Measurements from ENCODE around the gene SLC25A21.

The SLC25A21 gene

DNA sequence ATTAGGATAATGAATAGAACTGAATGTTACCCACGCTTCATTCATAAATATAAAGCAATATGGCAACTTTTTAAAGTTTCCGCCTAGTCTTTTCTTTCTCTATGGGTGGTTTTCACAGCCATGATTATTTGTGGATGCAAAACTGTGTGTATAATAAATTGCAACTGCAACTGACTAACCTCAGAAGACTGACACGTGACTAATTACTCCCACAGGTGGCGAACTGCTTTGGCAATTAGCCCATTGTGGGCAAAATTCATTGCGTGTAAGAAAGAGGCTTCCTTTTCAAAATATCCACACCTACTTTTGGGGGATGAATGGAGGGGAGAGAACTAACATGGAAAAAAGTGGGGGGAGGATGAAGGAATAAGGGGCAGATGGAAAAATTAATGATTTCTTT lies 79.0 kb downstream of the SLC25A21 start:
- H3K36me3 Mint-ChIP-seq (ENCODE audit: low read depth) = no peaks in the 10 kb centered on the region
- TF ChIP-seq, protein P1, sequence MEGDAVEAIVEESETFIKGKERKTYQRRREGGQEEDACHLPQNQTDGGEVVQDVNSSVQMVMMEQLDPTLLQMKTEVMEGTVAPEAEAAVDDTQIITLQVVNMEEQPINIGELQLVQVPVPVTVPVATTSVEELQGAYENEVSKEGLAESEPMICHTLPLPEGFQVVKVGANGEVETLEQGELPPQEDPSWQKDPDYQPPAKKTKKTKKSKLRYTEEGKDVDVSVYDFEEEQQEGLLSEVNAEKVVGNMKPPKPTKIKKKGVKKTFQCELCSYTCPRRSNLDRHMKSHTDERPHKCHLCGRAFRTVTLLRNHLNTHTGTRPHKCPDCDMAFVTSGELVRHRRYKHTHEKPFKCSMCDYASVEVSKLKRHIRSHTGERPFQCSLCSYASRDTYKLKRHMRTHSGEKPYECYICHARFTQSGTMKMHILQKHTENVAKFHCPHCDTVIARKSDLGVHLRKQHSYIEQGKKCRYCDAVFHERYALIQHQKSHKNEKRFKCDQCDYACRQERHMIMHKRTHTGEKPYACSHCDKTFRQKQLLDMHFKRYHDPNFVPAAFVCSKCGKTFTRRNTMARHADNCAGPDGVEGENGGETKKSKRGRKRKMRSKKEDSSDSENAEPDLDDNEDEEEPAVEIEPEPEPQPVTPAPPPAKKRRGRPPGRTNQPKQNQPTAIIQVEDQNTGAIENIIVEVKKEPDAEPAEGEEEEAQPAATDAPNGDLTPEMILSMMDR (IDR thresholded peaks at IDR 0.05; ENCODE audit: unreplicated experiment in 3 of 3) = no peak
- H3K27ac Mint-ChIP-seq = no peak overlapping the region
- H3K27me3 Mint-ChIP-seq (ENCODE audit: low read depth) = no peaks in the 10 kb centered on the region
- H3K4me1 Mint-ChIP-seq = peaks cover 6% of the 10 kb centered on the region
- H3K4me3 Mint-ChIP-seq = no peak overlapping the region
- no peaks in the 10 kb centered on the region for H3K9me3 Mint-ChIP-seq

DNA sequence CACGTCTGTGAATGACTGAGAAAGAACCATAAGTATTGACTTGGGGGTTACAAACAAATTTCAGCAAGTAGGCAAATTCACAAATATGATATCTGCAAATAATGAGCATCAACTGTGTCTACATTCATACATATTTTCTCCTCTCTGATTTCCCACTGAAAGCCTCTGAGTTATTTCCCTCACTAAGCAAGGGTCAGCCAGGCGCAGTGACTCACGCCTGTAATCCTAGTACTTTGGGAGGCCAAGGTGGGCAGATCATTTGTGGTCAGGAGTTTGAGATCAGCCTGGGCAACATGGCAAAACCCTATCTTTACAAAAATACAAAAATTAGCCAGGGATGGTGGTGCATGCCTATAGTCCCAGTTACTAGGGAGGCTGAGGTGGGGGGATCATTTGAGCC lies 80.8 kb downstream of the SLC25A21 start:
- Mint-ChIP-seq H3K9me3 (no peaks in the 10 kb centered on the region), H3K27ac (no peak overlapping the region), H3K4me3 (no peak overlapping the region), H3K4me1 (peaks cover 14% of the 10 kb centered on the region), H3K36me3 (ENCODE audit: low read depth) (no peaks in the 10 kb centered on the region), H3K27me3 (ENCODE audit: low read depth) (no peaks in the 10 kb centered on the region)
- TF ChIP-seq, protein P1 (IDR thresholded peaks at IDR 0.05; ENCODE audit: unreplicated experiment in 3 of 3) = no peak

DNA sequence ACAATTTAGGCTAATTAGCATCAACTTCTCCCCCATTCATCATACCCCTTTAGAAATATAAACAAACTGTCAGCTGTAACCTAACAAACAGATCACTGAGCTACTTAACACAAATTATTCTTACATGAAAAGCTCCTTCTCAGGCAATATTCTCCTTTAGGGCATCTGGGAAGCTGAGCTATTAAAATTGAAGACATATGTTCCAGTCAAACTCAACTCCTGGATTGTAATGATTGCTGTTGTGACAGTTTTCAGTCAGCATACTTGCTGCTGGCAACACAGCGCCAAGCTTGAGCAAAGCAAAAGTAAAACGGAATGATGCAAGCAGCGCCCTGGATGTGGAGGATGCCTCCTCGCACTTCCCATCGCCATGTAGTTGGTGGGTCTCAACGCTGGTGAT lies 82.4 kb downstream of the SLC25A21 start:
- H3K27me3 Mint-ChIP-seq (ENCODE audit: low read depth) = no peaks in the 10 kb centered on the region
- H3K9me3 Mint-ChIP-seq = no peaks in the 10 kb centered on the region
- no peaks in the 10 kb centered on the region for H3K36me3 Mint-ChIP-seq (ENCODE audit: low read depth)
- peaks cover 14% of the 10 kb centered on the region for H3K4me1 Mint-ChIP-seq
- no peak overlapping the region for H3K27ac Mint-ChIP-seq
- H3K4me3 Mint-ChIP-seq = no peak overlapping the region
- TF ChIP-seq, protein P1 (IDR thresholded peaks at IDR 0.05; ENCODE audit: unreplicated experiment in 3 of 3) = no peak

DNA sequence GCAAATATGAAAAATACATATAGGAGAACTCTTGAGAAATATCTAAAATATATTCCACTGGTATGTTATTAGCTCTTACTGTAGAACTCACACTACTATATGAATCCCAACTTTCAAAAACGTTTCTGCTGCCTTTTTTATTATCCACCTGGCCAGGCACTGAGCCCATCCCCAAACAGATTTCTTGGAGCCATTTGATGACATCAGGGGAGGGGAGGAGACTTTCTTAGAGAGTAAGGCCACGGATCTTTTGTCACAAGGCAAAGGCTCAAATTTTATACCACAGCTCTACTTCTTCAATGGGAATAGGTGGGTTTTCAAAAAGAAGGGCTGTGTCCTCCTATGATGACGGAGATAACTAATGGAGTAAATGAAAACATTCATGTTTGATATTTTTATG lies 83.0 kb downstream of the SLC25A21 start:
- Mint-ChIP-seq H3K9me3 (no peaks in the 10 kb centered on the region), H3K4me3 (no peak overlapping the region), H3K4me1 (peaks cover 14% of the 10 kb centered on the region), H3K27ac (peak overlapping the region in 1 of 3 experiments; percentile 10), H3K27me3 (ENCODE audit: low read depth) (no peaks in the 10 kb centered on the region), H3K36me3 (ENCODE audit: low read depth) (no peaks in the 10 kb centered on the region)
- TF ChIP-seq, protein P1 (IDR thresholded peaks at IDR 0.05; ENCODE audit: unreplicated experiment in 3 of 3) = no peak

DNA sequence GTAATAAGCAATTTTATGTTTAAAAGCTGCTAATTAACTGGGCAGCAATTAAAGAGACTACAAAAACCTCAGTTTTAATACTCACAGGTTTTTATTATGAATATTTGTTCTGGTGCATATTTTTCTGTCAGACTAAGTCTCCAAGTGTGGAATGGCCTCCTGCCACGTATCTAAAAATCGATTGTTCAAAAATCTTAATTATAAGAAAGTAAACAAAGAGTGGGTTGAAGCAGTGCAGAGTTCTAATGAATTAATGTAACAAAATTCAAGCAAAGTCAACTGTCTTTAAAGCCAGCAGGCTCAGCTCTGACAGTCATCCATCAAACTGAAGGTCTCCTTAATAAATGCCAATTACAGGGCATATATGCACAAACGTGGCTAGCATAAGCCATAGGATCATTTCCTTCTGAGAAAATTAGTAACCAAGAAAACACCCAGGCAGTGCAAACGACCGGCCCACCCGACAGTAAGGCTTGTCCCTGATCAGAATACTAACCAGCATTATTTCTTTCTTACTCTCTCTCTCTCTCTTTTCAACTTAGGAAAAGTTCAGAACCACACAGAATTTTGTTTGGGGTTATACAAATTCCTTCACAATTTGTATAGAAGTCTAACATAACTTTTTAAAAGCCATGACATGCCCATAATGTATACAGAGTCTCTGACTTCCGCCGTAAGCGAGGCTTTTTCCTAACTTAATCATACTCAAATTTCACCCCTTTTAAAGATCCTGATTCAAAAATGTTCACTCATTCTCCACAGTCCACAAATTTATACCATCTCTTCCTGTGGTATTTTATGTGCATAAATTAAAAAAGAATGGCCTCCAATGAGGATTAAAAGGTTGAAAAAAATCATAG lies 83.8 kb downstream of the SLC25A21 start:
- Mint-ChIP-seq H3K4me1 (peaks cover 14% of the 10 kb centered on the region), H3K9me3 (no peaks in the 10 kb centered on the region), H3K4me3 (no peak overlapping the region), H3K27me3 (ENCODE audit: low read depth) (no peaks in the 10 kb centered on the region), H3K27ac (peak overlapping the region in 1 of 3 experiments; percentile 52), H3K36me3 (ENCODE audit: low read depth) (no peaks in the 10 kb centered on the region)
- TF ChIP-seq, protein P1 (IDR thresholded peaks at IDR 0.05; ENCODE audit: unreplicated experiment in 3 of 3) = no peak

DNA sequence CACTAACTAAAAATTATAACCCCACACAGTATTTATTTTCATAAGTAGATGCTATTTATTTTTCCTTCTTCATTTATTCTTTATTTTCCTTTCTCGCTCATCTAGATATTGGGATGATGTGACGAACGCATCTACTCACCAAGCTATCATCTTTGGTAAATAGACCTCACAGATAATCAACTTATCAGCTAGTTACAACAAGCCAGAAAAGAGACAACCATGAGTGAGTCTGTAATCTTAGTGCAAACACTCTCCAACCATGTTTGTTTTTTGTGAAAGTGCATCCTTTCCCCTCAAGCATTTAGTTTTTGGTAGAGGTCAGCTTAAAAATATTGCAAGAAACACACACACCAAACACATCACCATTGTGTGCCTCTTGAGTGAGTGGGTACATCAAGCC lies 84.9 kb downstream of the SLC25A21 start:
- peak overlapping the region in 1 of 3 experiments; percentile 14 for H3K27ac Mint-ChIP-seq
- H3K4me3 Mint-ChIP-seq = no peak overlapping the region
- H3K4me1 Mint-ChIP-seq = peaks cover 14% of the 10 kb centered on the region
- no peaks in the 10 kb centered on the region for H3K27me3 Mint-ChIP-seq (ENCODE audit: low read depth)
- TF ChIP-seq, protein P1 (IDR thresholded peaks at IDR 0.05; ENCODE audit: unreplicated experiment in 3 of 3) = no peak
- no peaks in the 10 kb centered on the region for H3K9me3 Mint-ChIP-seq
- no peaks in the 10 kb centered on the region for H3K36me3 Mint-ChIP-seq (ENCODE audit: low read depth)

Measured in nephron (organoid).